DMS53 (cell line): ENCODE data around the gene UNK.
"Not testable (repeated sequence)": the region's sequence is repeated elsewhere in the genome, so short reads cannot be mapped to it uniquely, and the experiment has no call there.

Experiments
- DNase-seq: peaks from one replicate; lab custom pipeline; 2025; lab: John Stamatoyannopoulos, UW

The UNK gene

DNA sequence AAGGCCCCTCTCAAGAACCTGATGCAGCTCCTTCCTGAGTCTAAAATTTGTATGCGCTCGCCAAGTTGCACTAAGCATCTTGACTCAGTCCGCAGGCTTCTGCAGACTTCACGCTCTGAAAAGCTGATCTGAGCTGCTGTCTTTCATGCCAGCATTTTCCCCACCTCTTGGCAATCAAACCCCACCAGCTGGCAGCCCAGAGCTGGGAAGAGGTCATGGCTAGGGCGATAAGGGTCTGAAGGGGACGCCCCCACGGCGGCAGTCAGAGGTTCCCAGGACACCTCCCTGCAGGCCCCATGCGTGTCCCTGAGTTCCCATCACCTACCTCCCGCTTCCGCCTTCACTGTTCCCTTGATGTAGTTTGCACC lies 64.7 kb downstream of the UNK start:
- no peak for DNase-seq

DNA sequence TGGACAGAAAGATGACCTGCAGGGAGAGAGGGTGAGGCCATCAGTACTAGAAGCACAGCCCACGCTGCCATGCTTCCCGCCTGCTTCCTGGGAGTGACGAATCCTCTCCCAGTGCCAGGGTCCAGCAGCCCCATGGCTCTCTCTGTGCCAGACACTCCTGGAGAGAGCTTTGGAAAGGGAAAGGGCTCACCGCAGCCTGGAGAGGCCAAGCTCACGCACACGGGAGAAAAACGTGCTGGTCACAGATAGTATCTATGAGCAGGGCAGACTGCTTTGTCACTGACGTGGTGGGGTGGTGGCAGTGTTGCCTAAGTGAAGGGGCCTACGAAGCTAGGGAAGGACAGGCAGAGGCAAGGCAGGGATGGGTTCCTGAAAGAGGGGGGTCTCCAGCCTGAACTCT lies 65.1 kb downstream of the UNK start:
- no peak for DNase-seq

DNA sequence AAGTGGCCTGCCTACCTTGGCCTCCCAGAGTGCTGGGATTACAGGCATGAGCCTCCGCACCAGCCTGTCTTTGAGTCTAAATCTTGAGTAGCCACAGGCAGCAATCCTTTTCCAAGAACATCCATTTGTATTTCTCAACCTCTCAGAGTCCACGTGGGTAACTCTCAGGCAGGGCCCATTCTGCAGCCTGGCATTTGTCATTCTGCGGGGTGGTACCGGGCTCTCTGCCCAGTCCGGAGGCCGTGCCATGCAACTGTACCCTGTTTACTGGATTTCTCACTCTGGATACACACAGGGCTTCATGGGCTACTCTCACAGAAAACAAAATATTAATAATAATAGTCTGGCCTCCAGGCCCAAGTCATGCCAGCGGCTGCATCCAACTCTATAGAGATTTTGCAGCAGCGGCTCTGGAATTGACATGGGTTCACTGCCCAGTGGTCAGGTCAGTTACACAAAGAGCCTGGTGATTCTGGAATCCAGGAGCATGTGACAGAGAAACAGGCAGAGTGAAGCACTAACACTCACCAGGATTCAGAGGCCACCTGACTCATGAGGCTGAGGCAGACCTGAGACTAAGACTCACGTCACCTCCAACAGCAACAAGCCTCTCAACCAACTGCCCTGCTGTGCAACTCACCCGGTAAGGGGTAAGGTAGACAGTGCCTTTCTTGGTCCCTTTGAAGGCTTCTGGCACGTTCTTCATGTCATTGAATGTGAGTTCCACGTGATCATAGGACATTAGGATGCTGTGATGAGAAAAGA lies 66.5 kb downstream of the UNK start:
- no peak for DNase-seq

DNA sequence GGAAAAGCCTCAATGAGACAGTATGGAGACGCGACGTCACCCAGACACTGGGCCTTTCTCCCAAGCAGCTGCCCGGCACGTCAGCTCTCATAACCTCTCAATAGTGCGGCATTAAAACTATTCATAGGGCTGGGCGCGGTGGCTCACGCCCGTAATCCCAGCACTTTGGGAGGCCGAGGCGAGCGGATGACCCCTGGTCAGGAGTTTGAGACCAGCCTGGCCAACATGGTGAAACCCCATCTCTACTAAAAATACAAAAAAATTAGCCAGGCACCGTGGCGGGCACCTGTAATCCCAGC lies 67.0 kb downstream of the UNK start:
- not testable (repeated sequence) for DNase-seq

DNA sequence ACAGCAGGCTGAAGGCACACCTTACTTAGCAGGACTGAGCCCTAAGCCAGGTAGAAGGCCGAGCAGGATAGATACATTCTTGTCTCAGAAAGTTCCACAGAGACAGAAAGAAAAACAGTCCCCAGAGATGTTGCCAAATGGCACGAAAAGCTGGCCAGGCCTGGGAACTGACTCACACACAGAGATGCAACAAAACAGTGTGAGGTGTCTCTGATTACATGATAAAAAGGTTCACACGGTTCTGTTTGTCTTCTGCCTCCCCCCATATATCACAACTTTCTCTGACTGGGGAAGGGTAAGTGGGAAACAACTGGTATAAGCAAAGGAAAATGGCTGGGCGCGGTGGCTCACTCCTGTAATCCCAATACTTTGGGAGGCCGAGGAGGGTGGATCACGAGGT lies 68.8 kb downstream of the UNK start:
- DNase-seq, result no peak

DNA sequence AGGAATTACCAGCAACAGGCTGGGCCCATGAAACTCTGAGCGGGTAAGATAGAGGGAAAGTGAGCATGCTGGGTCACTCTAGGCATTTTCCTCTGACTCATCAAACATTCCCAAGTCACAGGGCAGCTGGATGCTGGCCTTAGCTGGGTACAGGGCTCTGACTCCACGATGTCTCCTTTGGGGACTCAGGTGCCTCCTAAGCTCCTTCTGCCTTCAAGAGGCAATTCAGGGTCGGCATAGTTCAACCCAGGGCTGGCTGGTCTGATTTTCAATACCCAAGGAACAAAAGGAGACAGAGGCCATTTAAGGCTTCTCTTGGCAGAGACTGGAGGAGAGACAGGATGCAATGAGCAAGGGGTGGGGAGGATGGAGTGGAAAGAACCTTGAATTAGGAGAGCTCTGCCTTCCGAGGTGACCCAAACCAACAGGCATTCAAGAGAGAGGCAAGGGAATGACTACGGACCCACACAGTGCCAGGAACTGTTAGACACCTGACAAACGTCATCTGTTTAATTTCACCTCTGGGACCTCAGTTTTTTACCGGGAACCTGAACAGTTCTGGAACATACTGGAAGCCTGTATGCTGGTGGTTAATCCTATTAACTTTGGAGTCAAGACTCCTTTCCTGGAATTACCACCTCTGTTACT lies 69.6 kb downstream of the UNK start:
- DNase-seq, result peak; percentile 43

DNA sequence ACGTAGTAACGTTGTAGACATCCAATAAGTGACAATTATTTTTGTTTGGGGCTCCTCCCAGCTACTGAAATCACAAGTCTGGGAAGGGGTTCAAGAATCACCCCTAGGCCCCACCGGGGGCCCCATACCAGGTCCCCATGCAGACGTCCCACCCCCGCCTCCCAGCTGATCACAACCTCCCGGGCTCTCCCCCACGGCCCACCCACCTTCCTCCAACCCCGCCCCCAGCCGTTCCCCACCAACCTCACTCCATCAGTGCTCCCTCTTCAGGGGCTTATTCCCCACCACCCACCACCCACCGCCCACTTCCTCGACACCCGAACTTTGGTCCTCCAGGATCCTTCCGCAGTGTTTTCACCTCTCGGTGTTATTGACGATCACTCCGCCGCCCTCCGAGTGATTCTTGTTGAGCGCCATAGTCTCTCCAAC lies 70.3 kb downstream of the UNK start:
- DNase-seq, result no peak

DNA sequence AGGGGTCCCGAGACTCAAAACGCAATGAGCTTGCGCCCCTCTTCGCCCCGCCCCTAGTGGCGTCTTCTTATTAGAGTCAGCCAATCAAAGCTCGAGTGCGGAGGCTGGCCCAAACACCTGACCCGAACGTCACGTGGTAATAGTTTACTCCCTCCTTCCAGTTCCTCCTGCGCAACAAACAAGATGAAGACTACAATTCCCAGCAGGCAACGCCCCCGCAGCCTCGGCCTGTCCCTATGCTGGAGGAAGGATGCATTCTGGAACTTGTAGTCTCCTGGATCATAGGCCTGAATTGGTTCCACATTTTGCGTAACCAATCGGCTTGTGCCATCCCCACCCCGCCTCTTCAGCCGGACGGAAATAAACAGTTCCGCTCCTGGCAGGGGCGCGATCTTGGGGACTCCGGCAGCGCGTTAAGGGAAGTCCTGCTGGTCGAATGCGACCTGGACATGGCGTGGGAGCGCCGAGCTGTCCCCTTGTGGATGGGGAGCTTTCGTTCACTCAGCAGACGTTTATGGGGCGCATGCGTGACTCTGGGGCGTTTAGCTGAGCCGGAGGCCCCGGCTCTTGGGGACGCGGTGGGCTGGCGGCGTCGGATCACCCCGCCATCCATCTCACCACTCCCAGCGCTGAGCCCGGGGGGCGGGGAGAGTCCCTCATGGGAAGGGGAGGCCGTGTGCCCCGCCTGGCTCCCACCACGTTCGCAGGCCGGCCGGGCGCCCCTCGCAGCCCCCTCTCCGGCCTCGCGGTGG lies 70.9 kb downstream of the UNK start, which contains the start of gene WBP2:
TSS of gene WBP2 (minus strand) at position 26 of the 752 bp plus-strand sequence. CDS start 38 bp downstream, outside the sequence.
- DNase-seq, result peak; percentile 99

DNA sequence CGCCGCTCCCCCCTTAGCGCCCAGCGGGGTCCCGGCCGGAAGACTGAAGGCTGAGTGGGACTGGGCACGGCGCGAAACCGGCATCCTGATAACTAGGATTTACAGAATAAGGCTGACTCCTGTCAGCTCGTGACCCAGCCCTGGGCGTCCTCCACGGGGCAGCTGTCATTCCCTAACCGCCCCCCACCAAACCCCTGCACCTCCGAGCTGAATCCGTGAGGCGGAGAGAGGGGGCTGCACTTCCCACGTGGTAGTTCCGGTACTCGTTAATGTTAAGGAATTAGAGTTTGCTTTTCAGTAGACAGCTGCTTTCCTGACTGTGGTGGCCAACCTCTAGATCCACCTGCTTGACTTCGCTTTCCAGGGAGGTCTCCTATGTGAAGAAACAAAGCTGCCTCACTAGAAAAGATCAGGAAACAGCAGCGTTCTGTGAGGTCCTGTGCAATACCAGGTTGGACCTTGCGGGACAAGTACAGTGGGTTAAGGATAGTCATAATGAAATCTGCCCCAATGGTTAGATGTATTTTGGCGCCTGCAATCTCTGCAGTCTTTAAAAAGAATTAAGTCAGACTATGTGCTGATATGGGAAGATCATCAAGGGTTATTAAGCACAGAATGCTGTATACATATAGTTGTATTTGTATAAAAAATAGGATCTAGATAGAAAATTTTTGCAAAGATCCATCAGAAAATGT lies 71.6 kb downstream of the UNK start:
- DNase-seq, result peak; percentile 73

DNA sequence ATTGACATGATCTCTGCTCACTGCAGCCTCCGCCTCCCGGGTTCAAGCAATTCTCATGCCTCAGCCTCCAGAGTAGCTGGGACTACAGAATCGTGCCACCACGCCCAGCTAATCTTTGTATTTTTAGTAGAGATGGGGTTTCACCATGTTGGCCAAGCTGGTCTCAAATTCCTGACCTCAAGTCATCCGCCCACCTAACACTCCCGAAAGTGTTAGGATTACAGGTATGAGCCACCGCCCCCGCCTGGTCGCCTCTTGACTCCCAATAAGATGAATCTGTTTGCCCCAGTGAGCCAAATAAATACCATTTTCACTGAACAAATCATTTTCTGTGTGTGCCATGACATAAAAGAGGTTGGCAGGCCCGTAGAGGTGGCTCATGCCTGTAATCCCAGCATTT lies 74.8 kb downstream of the UNK start:
- DNase-seq, result not testable (repeated sequence)

DNA sequence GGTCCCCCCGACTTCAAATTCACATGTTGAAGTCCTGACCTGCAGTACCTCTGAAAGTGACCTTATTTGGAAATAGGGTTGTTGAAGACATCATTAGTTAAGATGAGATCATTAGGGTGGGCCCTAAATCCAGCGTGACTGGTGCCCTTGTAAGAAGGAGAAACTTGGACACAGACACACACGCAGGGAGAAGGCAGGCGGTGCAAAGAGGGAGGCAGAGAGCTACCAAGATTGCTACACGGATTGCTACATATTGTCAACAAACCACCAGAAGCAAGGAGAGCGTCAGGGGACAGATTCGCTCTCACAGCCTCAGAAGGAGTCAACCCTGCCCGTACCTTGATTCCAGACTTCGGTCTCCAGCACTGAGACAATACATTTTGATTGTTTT lies 77.3 kb downstream of the UNK start:
- DNase-seq, result no peak

DNA sequence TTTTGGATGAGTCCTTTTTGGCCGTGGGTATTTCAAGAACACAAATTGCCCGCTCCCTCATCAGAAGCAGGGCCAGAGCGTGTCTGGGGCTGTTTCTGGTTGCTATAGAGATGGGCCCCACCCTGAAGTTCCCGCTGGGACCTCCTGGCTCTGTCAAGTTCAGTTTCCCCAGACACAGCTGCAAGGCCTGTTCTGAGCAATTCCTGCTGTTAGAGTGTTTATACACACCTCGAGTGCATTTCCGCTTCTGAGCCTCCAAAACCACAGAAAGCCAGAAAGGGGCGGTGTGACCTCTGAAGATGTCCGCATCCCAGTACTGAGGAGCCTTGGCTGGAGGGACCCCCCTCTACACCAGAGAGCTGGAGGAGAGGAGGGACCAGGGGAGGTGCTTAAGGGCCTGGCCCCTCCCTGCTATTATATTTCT lies 79.9 kb downstream of the UNK start:
- DNase-seq, result peak; percentile 30

DNA sequence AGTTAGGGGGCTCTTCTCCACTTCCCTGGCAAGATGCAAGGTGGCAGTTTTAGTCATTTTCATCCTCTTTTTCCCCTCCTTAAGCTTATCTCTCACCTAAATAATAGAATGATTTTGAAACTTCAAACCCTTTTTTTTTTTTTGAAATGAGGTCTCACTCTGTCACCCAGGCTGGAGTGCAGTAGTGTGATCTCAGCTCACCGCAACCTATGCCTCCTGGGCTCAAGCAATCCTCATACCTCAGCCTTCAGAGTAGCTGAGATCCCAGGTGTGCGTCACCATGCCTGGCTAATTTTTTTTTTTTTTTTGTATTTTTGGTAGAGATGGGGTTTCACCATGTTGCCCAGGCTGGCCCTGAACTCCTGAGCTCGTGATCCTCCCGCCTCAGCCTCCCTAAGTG lies 80.3 kb downstream of the UNK start:
- not testable (repeated sequence) for DNase-seq

DNA sequence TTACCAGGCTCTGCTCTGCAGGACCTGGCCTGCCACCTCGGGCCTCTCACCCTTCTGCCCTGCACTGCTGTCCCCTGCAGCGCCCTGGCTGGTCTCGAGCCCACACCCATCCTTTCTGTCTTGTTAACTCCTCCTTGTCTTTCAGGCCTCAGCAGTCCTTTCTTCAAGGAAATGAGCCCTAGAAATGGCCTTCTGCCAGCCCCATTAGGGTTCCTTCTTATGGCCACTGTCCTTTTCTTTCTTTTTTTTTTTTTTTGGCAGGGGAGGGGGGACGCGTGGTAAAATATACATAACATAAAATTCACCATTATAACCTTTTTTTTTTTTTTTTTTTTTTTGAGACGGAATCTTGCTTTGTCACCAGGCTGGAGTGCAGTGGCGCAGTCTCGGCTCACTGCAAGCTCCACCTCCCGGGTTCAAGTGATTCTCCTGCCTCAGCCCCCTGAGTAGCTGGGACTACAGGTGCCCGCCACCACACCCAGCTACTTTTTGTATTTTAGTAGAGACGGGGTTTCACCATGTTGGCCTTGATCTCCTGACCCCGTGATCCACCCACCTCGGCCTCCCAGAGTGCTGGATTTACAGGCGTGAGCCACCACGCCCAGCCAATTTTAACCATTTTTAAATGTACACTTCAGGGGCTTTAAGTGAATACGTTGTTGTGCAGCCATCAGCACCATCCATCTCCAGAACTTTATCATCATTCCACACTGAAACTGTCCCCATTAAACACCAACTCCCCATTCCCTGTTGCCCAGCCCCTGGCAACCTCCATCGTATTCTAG lies 81.0 kb downstream of the UNK start:
- DNase-seq, result not testable (repeated sequence)

DNA sequence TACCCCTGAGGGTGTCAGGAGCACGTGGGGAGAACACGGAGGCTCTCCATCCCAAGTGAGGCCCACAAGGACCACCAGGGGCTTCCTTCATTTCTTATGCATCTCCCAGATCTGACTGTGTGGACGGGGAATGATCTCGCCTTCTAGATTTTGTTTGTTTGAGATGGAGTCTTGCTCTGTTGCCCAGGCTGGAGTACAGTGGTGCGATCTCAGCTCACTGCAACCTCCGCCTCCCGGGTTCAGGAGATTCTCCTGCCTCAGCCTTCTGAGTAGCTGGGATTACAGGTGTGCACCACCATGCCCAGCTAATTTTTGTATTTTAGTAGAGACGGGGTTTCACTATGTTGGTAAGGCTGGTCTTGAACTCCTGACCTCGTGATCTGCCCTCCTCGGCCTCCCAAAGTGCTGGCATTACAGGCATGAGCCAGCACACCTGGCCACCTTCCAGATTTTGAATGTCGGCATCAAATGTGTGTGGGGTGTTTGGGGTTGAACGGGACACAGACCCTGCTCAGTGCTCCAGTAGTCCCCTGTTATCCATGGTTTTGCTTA lies 84.2 kb downstream of the UNK start:
- DNase-seq, result not testable (repeated sequence)

DNA sequence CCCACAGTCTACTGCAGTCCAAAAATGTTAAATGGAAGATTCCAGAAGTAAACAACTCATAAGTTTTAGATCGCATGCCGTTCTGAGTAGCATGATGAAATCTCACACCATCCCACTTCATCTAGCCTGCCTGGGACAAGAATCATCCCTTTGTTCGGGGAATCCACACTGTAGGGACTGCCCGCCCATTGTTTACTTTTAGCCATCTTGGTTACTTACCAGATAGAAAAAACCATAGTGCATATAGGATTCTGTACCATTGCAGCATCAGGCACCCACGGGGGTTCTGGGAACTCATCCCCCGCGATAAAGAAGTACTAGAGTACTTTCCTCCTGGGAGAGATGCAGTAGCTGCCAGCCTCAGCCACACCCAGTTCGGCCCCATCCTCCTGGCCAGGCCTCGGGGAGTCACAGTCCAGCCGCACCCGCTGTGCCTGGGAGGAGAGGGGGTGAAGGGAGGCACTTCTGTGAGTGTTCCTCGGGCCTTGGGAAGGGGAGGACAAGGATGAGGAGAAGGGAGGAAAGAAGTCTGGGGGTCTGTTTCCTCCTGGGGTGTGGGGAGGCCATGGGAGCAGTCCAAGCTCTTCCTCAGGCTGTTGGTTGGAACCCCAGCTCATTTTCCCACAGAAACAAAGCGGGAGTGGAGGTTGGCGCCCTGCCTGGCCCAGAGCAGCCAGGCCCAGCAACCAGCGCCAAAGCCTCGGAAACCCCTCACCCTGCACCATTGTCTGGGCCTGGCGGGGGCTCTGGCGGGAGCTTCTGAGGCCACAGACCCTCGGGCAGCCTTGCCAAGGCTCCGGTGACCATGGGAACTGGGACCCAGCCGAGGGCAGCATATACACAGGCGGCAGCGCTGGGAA lies 84.9 kb downstream of the UNK start:
- DNase-seq, result no peak

DNA sequence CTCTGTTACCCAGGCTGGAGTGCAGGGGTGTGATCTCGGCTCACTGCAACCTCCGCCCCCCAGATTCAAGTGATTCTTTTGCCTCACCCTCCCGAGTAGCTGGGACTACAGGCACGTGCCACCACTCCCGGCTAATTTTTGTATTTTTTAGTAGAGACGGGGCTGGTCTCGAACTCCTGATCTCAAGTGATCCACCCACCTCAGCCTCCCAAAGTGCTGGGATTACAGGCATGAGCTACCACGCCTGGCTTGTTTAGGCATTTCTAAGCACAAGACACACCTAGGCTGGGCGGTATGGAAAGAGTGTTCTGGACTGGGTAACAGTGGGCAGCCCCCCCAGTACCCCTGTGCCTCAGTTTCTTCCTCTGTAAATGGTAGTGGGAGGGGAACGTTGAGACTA lies 85.6 kb downstream of the UNK start:
- not testable (repeated sequence) for DNase-seq

DNA sequence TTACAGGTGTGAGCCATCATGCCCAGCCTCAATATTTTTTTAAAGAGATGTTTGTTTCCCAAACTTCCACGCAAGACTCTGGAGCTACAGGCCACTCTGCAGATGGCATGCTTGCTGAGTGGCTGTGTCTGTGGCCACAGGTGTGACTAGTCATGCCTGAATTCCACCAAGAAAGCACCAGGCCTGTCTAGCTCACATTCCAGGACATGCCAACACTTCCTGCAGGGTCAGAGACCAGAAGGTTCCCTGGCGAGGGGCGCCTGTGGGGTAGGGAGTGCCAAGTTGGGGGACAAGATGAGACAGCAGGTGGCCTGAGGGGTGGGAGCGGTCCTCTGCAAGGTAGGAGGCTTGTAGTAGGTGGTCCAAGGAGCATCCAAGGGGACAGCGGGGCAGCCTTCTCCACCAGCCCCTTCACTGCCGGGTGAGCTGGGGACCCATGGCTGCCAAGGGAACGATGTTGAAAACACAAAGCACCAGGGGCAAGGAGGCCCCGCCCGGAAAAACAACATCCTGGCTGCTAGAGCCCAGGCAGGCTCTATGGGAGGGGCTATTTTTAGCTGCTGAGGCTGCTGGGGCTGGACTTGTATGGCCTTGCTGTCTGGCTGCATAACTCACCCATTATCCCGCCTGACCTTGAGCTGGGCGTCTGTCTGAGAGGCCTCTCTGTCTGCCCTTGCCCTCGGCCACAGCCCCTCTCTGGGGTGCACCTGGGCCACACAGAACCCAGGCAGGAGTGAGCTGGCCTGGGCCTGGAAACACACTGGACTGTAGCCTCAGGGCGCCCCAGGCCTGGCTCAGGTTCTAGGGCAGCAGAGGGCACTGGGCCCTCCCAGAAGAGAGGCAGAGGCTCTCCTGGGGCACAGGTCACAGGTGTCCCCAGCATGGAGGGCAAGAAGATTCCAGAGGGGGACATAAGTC lies 88.1 kb downstream of the UNK start:
- DNase-seq, result peak; percentile 95

DNA sequence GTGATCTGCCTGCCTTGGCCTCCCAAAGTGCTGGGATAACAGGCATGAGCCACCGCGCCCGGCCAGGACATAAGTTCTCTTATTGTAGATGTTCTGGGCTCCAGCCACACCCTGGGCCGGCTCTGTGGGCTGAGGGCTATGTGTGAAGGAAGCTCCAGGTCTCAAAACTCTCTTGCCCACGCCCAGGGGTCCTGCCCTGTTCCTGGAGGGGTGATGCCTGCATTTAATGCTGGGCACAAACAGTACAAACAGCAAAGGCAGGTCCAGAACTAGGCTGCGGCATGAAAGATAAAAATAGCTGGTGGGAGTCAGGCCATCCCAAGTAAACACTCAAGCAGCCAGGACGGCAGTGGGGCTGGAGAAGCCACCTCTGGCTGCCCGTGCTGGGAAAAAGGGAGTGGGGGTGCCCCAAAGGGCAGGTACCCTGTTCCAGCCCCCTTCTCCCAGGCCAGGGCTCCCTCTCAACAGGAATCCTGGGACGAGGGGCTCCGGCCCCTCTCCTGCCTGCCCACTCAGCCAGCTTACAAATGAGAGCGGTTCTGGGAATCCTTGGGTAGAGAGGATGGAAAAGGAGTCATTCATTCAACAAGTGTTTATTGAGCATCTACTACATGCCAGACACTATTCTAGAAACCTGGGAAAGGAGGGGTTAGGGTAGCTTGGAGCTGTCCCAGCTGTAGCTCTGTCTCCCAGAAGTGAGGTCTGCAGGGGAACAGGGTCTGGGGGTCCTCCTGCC lies 89.1 kb downstream of the UNK start:
- DNase-seq, result no peak
